ENCODE results near the gene SETBP1.

The SETBP1 gene

GRCh38 chr18:44811572-44812125 lies 131.0 kb downstream of the SETBP1 start:
- in situ Hi-C loops (cut with MboI; ENCODE audit: low sequenced_read_pairs) = no loop called here

GRCh38 chr18:44812426-44812825 lies 131.7 kb downstream of the SETBP1 start:
- in situ Hi-C loops (cut with MboI; ENCODE audit: low sequenced_read_pairs) = no loop called here

DNA sequence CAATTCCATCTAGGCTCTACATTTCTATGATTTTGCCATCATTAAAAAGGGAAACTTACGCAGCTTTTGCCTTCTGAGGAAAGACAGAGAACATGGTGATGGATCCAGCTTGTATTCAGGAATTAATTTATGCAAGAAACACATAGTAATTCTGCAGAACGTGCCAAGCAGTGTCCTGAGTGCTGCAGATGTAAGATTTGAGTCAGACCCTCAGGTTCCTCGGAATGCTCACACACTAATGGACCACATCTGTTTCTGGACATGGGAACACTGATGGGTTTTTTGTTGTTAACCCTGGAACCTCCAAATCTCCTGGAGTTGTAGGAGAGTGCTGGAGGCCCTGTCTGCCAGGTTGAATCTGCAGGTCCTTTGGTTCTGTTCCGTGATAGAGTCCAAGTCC lies 132.9 kb downstream of the SETBP1 start:
- in situ Hi-C loops (cut with MboI; ENCODE audit: low sequenced_read_pairs) = no loop called here

DNA sequence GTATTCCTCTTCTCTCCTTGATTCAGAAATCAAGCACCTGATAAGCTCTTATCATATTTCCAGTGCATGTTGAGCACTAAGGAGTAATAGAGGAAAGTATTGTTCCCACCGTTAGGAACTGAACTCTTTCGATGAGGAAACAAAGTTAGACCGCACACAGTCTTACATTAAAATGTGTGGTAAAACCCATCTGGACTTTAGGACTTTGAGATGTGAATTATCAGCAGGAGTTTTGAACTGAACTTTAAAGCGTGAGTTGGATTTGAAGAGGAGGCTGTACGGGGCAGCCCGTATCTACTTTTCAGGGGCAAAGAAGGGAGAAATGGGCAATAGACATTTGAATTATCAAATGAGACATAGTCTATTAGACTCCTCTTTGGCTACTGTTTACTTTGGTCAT lies 134.4 kb downstream of the SETBP1 start:
- in situ Hi-C loops (cut with MboI; ENCODE audit: low sequenced_read_pairs) = no loop called here

DNA sequence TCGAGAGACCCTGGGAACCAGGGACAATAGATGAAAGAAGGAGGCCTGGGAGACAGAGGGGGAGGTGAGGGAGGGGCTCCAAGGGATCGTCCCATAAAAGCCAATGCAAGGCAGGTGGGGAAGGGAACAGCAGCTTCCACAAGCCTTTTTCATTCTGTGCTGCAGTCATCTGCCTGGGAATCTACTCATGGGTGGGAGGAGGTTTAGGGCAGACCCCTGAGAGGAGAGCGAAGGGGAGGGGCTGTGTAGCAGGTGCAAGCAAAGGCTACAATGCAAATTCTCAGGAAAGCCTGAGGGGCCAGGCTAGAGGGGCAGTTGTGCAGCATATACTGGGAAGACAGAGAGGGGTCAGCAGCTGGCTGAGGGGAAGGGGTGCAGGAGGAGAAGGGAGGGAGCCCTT lies 135.4 kb downstream of the SETBP1 start:
- in situ Hi-C loops (cut with MboI; ENCODE audit: low sequenced_read_pairs) = no loop called here

DNA sequence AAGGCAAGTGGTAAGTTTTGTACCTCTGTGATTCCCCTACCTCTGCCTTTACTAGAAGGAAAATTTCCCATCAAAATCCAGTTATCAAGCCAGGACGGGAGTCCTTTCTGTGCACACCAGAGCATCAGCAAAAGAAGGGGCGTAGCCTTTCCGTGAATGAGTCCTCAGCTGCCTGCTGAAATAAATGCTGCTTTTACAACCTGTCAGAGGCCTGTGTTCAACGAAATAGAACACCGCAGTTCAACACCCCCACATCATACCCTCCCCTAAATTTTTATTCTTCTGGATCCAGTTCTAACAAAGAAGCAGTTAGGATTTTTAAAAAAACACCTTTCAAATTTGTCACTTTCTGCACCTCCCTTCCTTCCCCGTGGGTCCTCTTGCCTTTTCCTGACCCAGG lies 135.8 kb downstream of the SETBP1 start:
- in situ Hi-C loops (cut with MboI; ENCODE audit: low sequenced_read_pairs) = no loop called here

DNA sequence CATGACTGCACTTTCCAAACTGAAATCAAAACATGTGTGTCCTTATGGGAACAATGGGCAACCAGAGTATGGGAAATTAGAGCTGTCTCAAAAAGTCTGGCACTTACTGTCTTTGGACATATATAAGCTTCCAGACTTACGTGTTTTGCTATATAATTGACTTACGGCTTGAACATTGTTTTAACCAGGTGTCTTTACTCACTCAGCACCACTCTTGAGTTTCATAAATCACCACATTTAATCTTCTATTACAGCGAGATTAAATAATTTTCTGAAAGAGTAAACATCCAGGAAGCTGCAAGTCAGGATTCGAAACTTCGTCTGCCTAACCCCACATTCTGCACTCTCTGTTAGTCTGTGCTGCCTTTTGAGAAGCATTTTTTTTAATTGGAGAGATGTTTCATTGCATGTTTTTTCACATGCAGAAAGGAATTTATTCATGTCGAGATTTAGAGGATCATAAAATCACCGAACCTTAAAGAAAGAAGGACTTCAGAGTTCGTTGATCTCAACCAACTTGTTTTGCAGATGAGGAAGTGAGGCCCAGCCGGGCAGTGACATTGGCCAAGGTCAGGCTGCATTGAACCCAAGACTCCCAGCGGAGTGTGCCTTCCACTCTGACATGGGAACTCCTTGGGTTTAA lies 137.3 kb downstream of the SETBP1 start:
- in situ Hi-C loops (cut with MboI; ENCODE audit: low sequenced_read_pairs) = no loop called here

- in situ Hi-C loops (cut with MboI; ENCODE audit: low sequenced_read_pairs) = no loop called here
These were observed 138.1 kb downstream of the SETBP1 start for GRCh38 chr18:44818668-44819403.

DNA sequence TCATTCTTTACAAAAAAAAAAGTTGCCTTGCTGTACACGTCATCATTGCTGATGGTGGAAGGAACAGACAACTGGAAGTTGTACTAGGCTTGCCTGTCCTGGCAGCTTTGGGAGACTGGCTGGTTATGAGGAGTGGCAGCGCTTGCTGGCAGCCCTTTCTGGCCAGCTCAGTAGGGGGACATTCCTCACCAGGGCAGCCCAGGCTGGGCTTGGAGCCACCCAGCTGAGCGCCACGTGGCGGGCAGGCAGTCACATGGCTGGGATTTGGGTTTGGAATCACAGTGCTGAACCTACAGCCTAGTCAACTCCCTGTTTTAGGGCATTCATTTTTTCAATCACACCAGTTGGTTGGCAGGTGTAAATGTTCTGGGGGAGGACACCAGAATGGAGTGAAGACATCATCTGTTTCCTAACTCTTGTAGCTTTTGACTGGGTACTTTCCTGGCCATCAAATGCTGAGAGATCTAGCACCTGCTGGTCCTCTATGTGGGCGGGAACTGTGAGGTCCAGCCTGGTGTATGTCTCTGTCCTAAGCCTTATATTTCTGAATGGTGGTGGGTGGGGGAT lies 139.3 kb downstream of the SETBP1 start:
- in situ Hi-C loops (cut with MboI; ENCODE audit: low sequenced_read_pairs) = no loop called here

DNA sequence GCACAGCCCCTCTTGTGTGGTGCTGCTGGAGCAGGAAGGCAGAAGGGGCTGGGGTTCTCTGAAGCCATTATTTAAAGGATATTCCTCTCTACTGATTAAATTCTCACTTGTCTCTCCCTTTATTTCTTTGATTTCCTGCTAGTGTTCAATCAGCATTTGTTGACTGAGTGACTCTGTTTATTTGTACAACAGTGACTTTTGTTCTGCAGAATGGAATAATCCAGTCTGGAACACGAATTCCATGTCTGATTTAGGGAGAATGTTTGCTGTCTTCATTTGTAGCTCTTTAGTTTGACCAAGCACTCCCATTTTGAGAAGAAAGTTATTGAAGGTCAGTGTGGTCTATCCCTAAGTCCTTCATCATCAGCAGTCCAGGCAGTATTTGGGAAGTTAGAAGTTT lies 141.2 kb downstream of the SETBP1 start:
- in situ Hi-C loops (cut with MboI; ENCODE audit: low sequenced_read_pairs) = no loop called here

DNA sequence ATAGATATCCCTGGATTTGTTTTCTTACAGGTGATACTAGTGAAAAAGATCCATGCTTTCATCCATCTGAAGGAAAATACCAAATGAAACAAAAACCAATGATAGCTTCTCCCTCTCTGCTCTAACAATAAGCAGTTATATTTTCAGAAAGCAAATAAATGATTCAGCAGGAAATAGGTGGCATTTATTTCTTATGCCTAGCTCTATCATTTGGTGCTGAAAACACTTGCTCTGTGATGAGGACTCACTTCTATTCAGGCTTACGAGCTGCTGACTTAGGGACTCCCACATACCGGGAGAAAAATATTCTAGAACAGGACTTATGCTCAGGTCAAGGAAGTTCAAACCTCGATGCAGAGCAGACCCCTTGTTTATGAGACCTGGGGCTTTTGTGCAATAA lies 142.6 kb downstream of the SETBP1 start:
- in situ Hi-C loops (cut with MboI; ENCODE audit: low sequenced_read_pairs) = no loop called here

- in situ Hi-C loops (cut with MboI; ENCODE audit: low sequenced_read_pairs) = no loop called here
These were observed 143.1 kb downstream of the SETBP1 start for GRCh38 chr18:44823782-44824181.

DNA sequence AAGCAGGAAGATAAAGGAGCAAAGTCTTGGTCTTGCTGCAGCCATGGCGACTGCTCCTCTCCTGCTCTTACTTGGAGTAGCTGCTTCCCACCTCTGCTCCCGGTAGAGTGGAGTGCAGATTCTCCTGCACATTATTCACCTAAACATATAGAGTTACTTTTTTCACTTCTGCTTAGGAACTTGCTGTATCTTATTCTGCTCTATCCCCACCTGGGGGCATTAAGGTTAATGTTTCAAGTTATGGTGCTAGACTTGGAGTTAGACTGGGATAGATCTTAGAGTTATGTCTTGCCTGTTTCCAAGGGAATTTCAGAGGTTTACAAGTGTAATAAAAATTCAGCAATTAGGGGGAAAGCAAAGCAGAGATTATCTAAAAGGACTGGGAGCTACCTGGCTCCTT lies 144.2 kb downstream of the SETBP1 start:
- in situ Hi-C loops (cut with MboI; ENCODE audit: low sequenced_read_pairs) = no loop called here

- in situ Hi-C loops (cut with MboI; ENCODE audit: low sequenced_read_pairs) = no loop called here
These were observed 146.0 kb downstream of the SETBP1 start for GRCh38 chr18:44826418-44827259.

GRCh38 chr18:44828080-44828479 lies 147.4 kb downstream of the SETBP1 start:
- in situ Hi-C loops (cut with MboI; ENCODE audit: low sequenced_read_pairs) = no loop called here

GRCh38 chr18:44830581-44830980 lies 149.9 kb downstream of the SETBP1 start:
- in situ Hi-C loops (cut with MboI; ENCODE audit: low sequenced_read_pairs) = no loop called here

DNA sequence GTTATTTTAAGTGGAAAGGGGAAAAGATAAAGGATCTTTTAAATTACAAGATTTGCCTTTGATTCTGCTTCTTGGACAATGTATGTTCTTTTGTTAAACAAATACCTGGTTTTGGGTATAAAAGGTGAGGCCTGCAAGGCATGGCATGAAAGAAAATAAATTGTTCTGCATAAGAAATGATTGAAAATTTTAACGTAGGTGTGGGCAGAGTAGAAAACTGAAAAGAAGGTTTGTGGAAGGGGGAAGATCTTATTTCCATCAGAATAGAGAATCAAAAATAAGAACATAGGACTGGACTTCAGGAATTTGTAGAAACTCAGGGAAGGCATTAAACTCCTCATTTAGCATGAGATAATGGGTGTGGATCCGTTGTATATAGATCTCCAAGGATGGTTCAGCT lies 153.1 kb downstream of the SETBP1 start:
- in situ Hi-C loops (cut with MboI; ENCODE audit: low sequenced_read_pairs) = no loop called here

DNA sequence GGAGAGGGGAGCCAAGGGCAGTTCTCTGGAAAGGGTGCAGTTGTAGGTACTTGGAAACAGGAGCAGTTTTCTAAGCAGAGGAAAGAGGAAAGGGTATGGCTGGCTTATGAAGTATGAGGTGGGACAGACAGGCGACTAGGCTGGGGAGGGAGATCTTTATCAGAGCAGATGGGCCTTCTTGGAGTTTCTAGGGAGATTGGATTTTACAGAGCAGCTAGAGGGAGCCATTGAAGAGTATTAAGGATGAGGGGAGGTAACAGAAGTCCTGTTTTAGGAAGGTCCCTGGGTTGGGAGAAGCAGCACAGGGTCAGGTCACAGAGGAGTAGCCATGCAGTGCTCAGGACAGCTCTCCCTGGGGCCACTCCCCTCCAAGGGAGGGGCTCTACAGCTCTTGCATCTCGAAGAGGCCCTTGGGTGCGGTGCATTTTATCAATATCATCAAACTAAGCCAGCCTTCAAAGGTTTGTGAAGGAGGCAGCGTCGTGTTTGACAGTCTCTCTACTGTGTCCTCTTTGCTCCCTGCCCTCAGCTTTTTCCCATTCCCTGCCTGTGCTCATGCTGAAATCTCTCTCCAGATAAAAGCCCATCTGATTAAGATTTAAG lies 154.3 kb downstream of the SETBP1 start:
- in situ Hi-C loops (cut with MboI; ENCODE audit: low sequenced_read_pairs) = no loop called here

GRCh38 chr18:44835703-44836102 lies 155.0 kb downstream of the SETBP1 start:
- in situ Hi-C loops (cut with MboI; ENCODE audit: low sequenced_read_pairs) = no loop called here

DNA sequence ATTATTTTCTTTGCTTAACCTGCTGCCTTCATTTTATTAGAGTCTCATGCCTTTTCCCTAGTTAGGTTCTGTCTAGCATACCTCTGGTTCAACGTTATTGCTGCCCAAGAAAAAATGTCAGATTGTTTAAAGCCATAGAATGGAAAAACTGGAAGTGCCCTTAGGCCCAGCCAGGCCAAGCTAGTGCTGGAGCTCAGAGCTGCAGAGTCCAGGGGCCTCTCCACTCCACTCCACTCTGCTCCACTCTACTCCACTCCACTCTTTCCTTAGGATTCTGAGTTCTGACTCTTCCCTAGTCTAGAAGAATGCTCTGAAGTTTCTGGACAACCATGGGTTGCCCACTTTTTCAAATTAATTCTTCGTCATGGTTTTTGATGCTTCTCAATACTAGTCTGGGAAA lies 155.6 kb downstream of the SETBP1 start:
- in situ Hi-C loops (cut with MboI; ENCODE audit: low sequenced_read_pairs) = no loop called here
